ENCODE data around the gene NRG2. TPM values are rescaled to one million over a fixed set of nuclear protein-coding genes. Genes with fewer than 3 reads are reported as not detected.
A peak's percentile ranks its signal among the peaks of the same experiment; 100 is the strongest.

NRG2 gene
- total RNA-seq, 2 donors from 2014 or later = 6.6 to 11.1 TPM

DNA sequence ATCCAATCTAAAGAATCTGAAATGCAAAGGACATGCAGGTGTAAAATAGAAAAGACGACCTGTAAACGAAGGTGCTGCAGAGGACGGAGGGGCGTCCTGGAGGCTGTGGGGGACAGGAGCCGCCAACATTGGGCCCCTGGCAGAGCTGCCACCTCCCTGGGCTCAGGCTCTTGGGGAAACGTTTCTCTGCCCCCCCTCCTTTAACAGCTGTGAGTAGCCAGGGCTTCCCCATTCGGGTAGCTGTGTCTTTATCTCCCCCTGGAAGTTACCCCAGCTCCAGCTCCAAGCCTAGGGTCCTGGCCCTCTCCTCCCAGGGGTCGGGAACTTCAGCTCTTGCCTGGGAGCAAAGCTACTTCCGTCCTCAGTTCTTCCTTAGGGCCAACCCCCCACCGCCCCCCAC is 196.0 kb downstream of the NRG2 start:
- H3K27ac ChIP-seq = no peak overlapping the region
- DNase-seq (ENCODE audit: low spot score) = no peak
- H3K36me3 ChIP-seq = no peaks in the 10 kb centered on the region
- whole genome bisulfite sequencing = 47% methylated on average over 10 of the region's 10 CpGs
- intact Hi-C loops (cut with DNase I) = loop anchor here (5.0 kb wide), 1 partner anchor 120 kb away; no protein-coding TSS in a partner anchor
- H3K4me1 ChIP-seq (replicated peaks) = no peaks in the 10 kb centered on the region
- TF ChIP-seq POLR2A (IDR thresholded peaks at IDR 0.05) (no peak), POLR2AphosphoS5 (IDR thresholded peaks at IDR 0.05) (no peak), CTCF (IDR thresholded peaks at IDR 0.05) (no peak)
- no peak overlapping the region for H3K4me3 ChIP-seq
- no peaks in the 10 kb centered on the region for H3K9me3 ChIP-seq
- H3K27me3 ChIP-seq (replicated peaks; ENCODE audit: insufficient read depth) = no peaks in the 10 kb centered on the region

DNA sequence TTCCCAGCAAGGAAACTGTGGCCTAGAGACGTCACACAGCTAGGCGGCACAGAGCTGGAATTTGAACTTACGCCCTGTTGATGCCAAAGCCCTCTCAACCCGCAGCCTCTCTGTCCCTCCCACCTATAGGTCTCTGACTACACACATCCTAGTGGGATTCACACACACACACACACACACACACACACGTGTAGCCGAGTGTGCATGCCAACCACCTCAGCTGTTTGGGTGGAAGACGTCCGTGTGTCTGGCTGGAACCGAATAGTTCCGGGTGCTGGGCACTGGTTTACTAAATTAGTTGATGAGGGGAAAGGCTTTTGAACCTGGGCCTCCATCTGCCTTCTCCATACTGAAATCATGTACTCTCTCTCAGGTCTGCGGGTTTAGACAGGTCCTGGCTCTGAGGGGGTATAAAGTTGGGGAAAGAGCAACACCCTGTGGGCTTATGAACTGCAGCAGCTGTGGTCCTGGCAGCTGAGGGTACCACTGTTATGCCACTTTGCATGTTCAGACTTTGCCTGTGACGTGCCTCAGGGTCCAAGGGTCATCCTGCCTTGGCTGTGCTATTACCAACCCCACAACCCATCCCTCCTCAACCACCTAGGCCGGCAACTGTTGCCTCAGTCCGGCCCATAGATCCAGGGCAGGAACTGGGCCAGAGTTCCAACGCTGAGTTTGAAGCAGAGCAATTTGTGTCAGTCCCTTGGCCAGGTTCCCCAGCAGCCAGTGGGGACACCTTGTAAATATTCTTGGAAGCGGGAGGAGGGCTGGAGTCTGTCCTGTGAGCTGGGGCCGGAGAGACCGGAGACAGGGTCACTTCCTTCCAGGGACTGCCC is 197.0 kb downstream of the NRG2 start:
- Histone ChIP-seq H3K27ac (peak overlapping the region in 1 of 2 donors; percentile 38), H3K4me3 (no peak overlapping the region), H3K36me3 (no peaks in the 10 kb centered on the region), H3K4me1 (replicated peaks) (no peaks in the 10 kb centered on the region), H3K27me3 (replicated peaks; ENCODE audit: insufficient read depth) (no peaks in the 10 kb centered on the region), H3K9me3 (no peaks in the 10 kb centered on the region)
- peak; percentile 63 for DNase-seq (ENCODE audit: low spot score)
- intact Hi-C loops (cut with DNase I) = loop anchor here (5.0 kb wide), 1 partner anchor 121 kb away; no protein-coding TSS in a partner anchor
- no peak for TF ChIP-seq CTCF (IDR thresholded peaks at IDR 0.05)
- TF ChIP-seq POLR2AphosphoS5 (IDR thresholded peaks at IDR 0.05) = no peak
- no peak for TF ChIP-seq POLR2A (IDR thresholded peaks at IDR 0.05)
- WGBS = 36% methylated on average over 18 of the region's 18 CpGs

GRCh38 chr5:139844472-139845145 is 198.5 kb downstream of the NRG2 start:
- DNase-seq (ENCODE audit: low spot score) = peak; percentile 47
- Histone ChIP-seq H3K27me3 (replicated peaks; ENCODE audit: insufficient read depth) (no peaks in the 10 kb centered on the region), H3K36me3 (no peaks in the 10 kb centered on the region), H3K4me3 (no peak overlapping the region), H3K27ac (no peak overlapping the region), H3K9me3 (no peaks in the 10 kb centered on the region), H3K4me1 (replicated peaks) (no peaks in the 10 kb centered on the region)
- intact Hi-C loops (cut with DNase I) = loop anchor here (5.0 kb wide), 2 partner anchors 57 to 123 kb away; no protein-coding TSS in a partner anchor
- 58% methylated on average over 18 of the region's 18 CpGs for whole genome bisulfite sequencing
- TF ChIP-seq CTCF (IDR thresholded peaks at IDR 0.05) (peak; percentile 20 to 69 (median 53)), POLR2AphosphoS5 (IDR thresholded peaks at IDR 0.05) (no peak)

DNA sequence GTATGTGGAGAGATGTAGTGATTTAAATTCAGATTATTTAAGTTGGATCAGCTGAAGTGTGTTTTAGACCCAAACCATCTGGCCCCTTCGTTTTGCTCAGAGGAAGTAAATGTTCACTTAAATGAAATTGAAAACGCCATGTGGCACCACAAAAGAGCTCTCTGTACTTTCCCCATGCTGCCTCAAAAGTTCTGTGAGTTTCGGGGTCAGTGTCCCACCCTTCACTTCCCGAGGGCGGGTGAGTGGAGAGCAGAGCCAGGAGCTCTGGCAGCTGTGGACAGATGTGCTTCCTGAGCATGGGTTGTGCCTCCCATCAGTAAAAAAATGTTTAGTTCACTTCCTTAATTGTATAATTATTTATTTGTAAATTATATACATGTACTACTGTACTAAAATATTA is 199.1 kb downstream of the NRG2 start:
- intact Hi-C loops (cut with DNase I) = loop anchor here (5.0 kb wide), 1 partner anchor 57 kb away; no protein-coding TSS in a partner anchor
- Histone ChIP-seq H3K36me3 (no peaks in the 10 kb centered on the region), H3K27me3 (replicated peaks; ENCODE audit: insufficient read depth) (no peaks in the 10 kb centered on the region), H3K4me3 (no peak overlapping the region), H3K27ac (no peak overlapping the region), H3K9me3 (no peaks in the 10 kb centered on the region), H3K4me1 (replicated peaks) (no peaks in the 10 kb centered on the region)
- TF ChIP-seq CTCF (IDR thresholded peaks at IDR 0.05) (no peak), POLR2AphosphoS5 (IDR thresholded peaks at IDR 0.05) (no peak), POLR2A (IDR thresholded peaks at IDR 0.05) (no peak)
- no peak for DNase-seq (ENCODE audit: low spot score)
- WGBS = 54% methylated on average over 5 of the region's 5 CpGs

Data from prostate gland (tissue), 2 donors.